PFSK-1 (cell line): ENCODE data around the gene PARP15. TPM values are rescaled to one million over a fixed set of nuclear protein-coding genes. Genes with fewer than 3 reads are reported as not detected.

Source experiments
- FOXP2 ChIP-seq: optimal IDR thresholded peaks from 2 replicates; pipeline ENCODE3; 2011; ENCODE audit warnings: borderline replicate concordance, control low read depth, inconsistent platforms; ENCODE audit not compliant: insufficient read depth; ENCODE audit errors: extremely low read length, extremely low read depth
- POLR2AphosphoS5 ChIP-seq: IDR thresholded peaks from 2 replicates; pipeline ENCODE4 v1.6.1; 2012; ENCODE audit warnings: low read depth, mild to moderate bottlenecking, control low read depth, low read length, moderate library complexity
- REST ChIP-seq, 2 experiments: IDR thresholded peaks; 2 replicates each; pipeline versions ENCODE4 v1.6.1 to v1.8.0; 2011 to 2012; ENCODE audit warnings: low read depth in 2 of 2, low read length in 2 of 2, control low read depth in 1 of 2, inconsistent platforms in 1 of 2, mild to moderate bottlenecking in 1 of 2, moderate library complexity in 1 of 2; ENCODE audit not compliant: insufficient read depth in 1 of 2
- SIN3A ChIP-seq: IDR thresholded peaks from 2 replicates; pipeline ENCODE4 v1.6.1; 2012; ENCODE audit warnings: mild to moderate bottlenecking, low read length, moderate library complexity, borderline replicate concordance; ENCODE audit not compliant: insufficient read depth
- TAF1 ChIP-seq: IDR thresholded peaks from 2 replicates; pipeline ENCODE4 v1.6.1; 2012; ENCODE audit warnings: low read length, control low read depth, borderline replicate concordance; ENCODE audit not compliant: insufficient read depth
- polyA plus RNA-seq: library from polyadenylated mRNA; unstranded; fragments of >200 nt; gene quantifications from one replicate; pipeline ENCODE4 v1.2.1, GENCODE V29; 2012; ENCODE audit warnings: low read depth, missing spikeins; ENCODE audit not compliant: insufficient read length

Gene PARP15
- not detected for polyA plus RNA-seq

- TF ChIP-seq FOXP2, result no peak
- no peak for TF ChIP-seq REST (IDR thresholded peaks at IDR 0.05; ENCODE audit: insufficient read depth in 1 of 2, low read depth in 2 of 2, low read length in 2 of 2)
- no peak for TF ChIP-seq POLR2AphosphoS5
- TF ChIP-seq TAF1, result no peak
Measured at GRCh38 chr3:122577409-122578031, at the start of gene PARP15. Gene PARP15, plus strand, starts transcription at chr3:122577650. Its CDS starts 18 bp downstream, at chr3:122577668.

- TF ChIP-seq FOXP2 (no peak), POLR2AphosphoS5 (no peak), REST (IDR thresholded peaks at IDR 0.05; ENCODE audit: insufficient read depth in 1 of 2, low read depth in 2 of 2, low read length in 2 of 2) (no peak), SIN3A (no peak), TAF1 (no peak)
Measured at GRCh38 chr3:122530164-122530563, 47.3 kb upstream of the PARP15 start.

GRCh38 chr3:122533480-122533879 is 44.0 kb upstream of the PARP15 start:
- TF ChIP-seq SIN3A (no peak), TAF1 (no peak), REST (IDR thresholded peaks at IDR 0.05; ENCODE audit: insufficient read depth in 1 of 2, low read depth in 2 of 2, low read length in 2 of 2) (no peak), POLR2AphosphoS5 (no peak), FOXP2 (no peak)

- TF ChIP-seq POLR2AphosphoS5 (no peak), REST (IDR thresholded peaks at IDR 0.05; ENCODE audit: insufficient read depth in 1 of 2, low read depth in 2 of 2, low read length in 2 of 2) (no peak), TAF1 (no peak), SIN3A (no peak), FOXP2 (no peak)
Measured at GRCh38 chr3:122533931-122534334, 43.5 kb upstream of the PARP15 start.
